Measurements from ENCODE around the gene YBX2.

YBX2 gene

DNA sequence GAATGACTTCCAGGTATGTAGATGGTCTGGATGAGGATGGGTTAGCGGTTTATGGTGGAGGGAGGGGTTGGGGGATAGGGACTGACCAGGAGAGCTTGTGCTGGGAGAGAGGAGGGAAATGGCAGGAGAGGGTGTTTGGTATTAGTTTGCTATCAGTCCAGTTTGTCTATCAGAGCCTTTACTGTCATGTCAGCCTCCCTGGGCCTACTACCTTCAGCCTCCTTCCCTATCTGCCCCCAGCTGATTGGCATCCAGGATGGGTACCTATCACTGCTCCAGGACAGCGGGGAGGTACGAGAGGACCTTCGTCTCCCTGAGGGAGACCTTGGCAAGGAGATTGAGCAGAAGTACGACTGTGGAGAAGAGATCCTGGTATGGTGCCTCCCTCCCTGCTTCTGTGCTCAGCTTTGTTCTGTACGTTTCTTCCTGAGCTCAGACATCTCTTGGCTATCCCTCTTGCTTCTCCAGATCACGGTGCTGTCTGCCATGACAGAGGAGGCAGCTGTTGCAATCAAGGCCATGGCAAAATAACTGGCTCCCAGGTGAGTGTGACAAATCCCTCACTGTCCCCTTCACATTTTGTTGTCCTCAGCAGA is 16.8 kb upstream of the YBX2 start:
- H3K9me3 ChIP-seq (ENCODE audit: control insufficient read depth, low read length): no peaks in the 10 kb centered on the region
- peak overlapping the region; percentile 98 for H3K9ac ChIP-seq (ENCODE audit: low read length)
- DNase-seq: no peak
- no peak overlapping the region for H2BK15ac ChIP-seq (ENCODE audit: low read depth, poor library complexity, severe bottlenecking)
- no peak overlapping the region for H3K23ac ChIP-seq (ENCODE audit: low read length in 2 of 2)
- no peak overlapping the region for H4K91ac ChIP-seq (ENCODE audit: low read length)
- H4K8ac ChIP-seq (ENCODE audit: low read length): no peak overlapping the region
- H2BK5ac ChIP-seq (ENCODE audit: low read depth, low read length, poor library complexity, severe bottlenecking): no peak overlapping the region
- no peak overlapping the region for H2BK120ac ChIP-seq (ENCODE audit: low read depth, low read length)
- H3K4me2 ChIP-seq (ENCODE audit: low read length, poor library complexity, severe bottlenecking): no peak overlapping the region
- H2BK12ac ChIP-seq (ENCODE audit: low read length in 2 of 2): no peak overlapping the region
- no peaks in the 10 kb centered on the region for H3K27me3 ChIP-seq (ENCODE audit: control insufficient read depth in 1 of 2, insufficient read depth in 1 of 2, low read length in 2 of 2)
- peaks cover 22% of the 10 kb centered on the region for H3K4me1 ChIP-seq (ENCODE audit: control insufficient read depth, insufficient read depth, low read depth, low read length)
- no peak overlapping the region for H3K4ac ChIP-seq (ENCODE audit: low read depth in 1 of 2, low read length in 2 of 2)
- peaks cover 46 to 53% of the 10 kb centered on the region in 2 experiments for H3K36me3 ChIP-seq (ENCODE audit: control insufficient read depth in 1 of 2, insufficient read depth in 2 of 2, low read depth in 1 of 2, low read length in 2 of 2)
- H3K79me1 ChIP-seq (replicated peaks; ENCODE audit: low read length, poor library complexity, severe bottlenecking): peaks cover 10% of the 10 kb centered on the region
- H3K18ac ChIP-seq (ENCODE audit: low read depth in 1 of 2, low read length in 2 of 2): no peak overlapping the region
- H2AK5ac ChIP-seq (ENCODE audit: low read length, severe bottlenecking): no peak overlapping the region
- no peak overlapping the region for H2AFZ ChIP-seq (ENCODE audit: low read depth, low read length)
- no peak overlapping the region for H3K4me3 ChIP-seq (ENCODE audit: insufficient read depth in 1 of 2, low read depth in 1 of 2, low read length in 2 of 2)
- 94% methylated on average over 7 of the region's 7 CpGs for WGBS
- no peak overlapping the region for H3K27ac ChIP-seq (ENCODE audit: low read length, poor library complexity, severe bottlenecking)
- no peak overlapping the region for H3K14ac ChIP-seq (ENCODE audit: low read length in 2 of 2)

DNA sequence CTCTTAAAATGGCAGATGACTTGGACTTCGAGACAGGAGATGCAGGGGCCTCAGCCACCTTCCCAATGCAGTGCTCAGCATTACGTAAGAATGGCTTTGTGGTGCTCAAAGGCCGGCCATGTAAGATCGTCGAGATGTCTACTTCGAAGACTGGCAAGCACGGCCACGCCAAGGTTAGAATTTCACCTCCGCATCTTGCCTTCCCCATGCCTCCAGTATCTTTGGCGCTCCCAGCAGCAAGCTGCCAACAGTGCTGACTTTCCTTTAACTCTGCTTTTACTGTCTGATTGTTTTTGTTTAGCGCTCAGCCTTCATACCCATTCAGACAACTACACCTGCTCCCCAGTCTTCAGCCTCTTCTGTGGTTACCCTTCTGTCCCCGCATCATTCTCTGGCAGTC is 15.2 kb upstream of the YBX2 start:
- Histone ChIP-seq H4K8ac (ENCODE audit: low read length) (no peak overlapping the region), H3K4me1 (ENCODE audit: control insufficient read depth, insufficient read depth, low read depth, low read length) (peaks cover 17% of the 10 kb centered on the region), H3K14ac (ENCODE audit: low read length in 2 of 2) (no peak overlapping the region), H3K27ac (ENCODE audit: low read length, poor library complexity, severe bottlenecking) (no peak overlapping the region), H3K4me2 (ENCODE audit: low read length, poor library complexity, severe bottlenecking) (peak overlapping the region; percentile 97), H4K91ac (ENCODE audit: low read length) (no peak overlapping the region), H3K9ac (ENCODE audit: low read length) (peak overlapping the region; percentile 98), H2AFZ (ENCODE audit: low read depth, low read length) (no peak overlapping the region), H3K79me1 (replicated peaks; ENCODE audit: low read length, poor library complexity, severe bottlenecking) (peaks cover 4% of the 10 kb centered on the region), H3K36me3 (ENCODE audit: control insufficient read depth in 1 of 2, insufficient read depth in 2 of 2, low read depth in 1 of 2, low read length in 2 of 2) (peaks cover 40 to 46% of the 10 kb centered on the region in 2 experiments), H2BK15ac (ENCODE audit: low read depth, poor library complexity, severe bottlenecking) (no peak overlapping the region), H2BK12ac (ENCODE audit: low read length in 2 of 2) (no peak overlapping the region), H3K4me3 (ENCODE audit: insufficient read depth in 1 of 2, low read depth in 1 of 2, low read length in 2 of 2) (peak overlapping the region in 1 of 2 experiments; percentile 86), H3K27me3 (ENCODE audit: control insufficient read depth in 1 of 2, insufficient read depth in 1 of 2, low read length in 2 of 2) (no peaks in the 10 kb centered on the region), H2BK120ac (ENCODE audit: low read depth, low read length) (no peak overlapping the region), H3K9me3 (ENCODE audit: control insufficient read depth, low read length) (no peaks in the 10 kb centered on the region), H3K23ac (ENCODE audit: low read length in 2 of 2) (peak overlapping the region in 1 of 2 experiments; percentile 28), H2AK5ac (ENCODE audit: low read length, severe bottlenecking) (no peak overlapping the region), H3K18ac (ENCODE audit: low read depth in 1 of 2, low read length in 2 of 2) (no peak overlapping the region), H2BK5ac (ENCODE audit: low read depth, low read length, poor library complexity, severe bottlenecking) (no peak overlapping the region), H3K4ac (ENCODE audit: low read depth in 1 of 2, low read length in 2 of 2) (no peak overlapping the region)
- 97% methylated on average over 12 of the region's 12 CpGs for WGBS
- no peak for DNase-seq

DNA sequence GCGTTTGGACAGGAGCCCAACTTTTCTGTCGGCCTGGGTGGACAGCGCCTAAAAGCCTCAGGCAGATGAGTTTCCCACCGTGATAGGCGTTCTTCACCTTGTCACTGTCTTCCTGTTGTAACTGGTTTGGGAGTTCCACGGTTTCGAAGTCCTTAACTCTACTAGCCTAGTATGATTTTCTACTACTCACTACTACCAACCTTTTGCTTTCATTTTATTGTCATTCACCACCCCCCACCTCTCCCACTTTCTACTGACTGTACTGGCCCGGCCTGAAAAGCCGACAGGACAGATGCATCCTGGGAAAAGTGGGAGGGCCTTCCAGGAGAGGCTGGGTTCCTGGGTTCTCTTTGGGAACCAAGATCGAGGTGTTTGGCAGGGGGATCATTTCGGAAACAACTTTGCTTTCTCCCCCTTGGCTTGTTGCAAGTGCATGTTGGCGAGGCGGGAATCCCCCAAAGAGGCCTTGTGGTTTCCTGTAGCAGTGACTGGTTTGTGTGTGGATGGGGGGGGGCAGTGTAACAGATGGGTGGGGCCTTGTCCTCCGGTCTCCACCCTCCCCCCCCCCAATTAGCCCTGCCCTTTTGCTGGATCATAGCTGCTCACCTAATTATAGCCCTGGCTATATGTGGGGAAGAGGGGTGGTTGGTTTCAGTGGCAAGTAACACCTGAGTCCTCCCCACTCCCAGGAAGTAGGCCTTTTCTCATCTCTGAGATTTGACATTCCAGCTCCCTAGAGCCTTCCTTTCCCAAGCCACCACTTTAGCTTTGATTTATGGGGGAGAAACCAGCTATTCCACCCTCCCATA is 14.4 kb upstream of the YBX2 start:
- DNase-seq: peak; percentile 94
- H3K18ac ChIP-seq (ENCODE audit: low read depth in 1 of 2, low read length in 2 of 2): peak overlapping the region; percentile 98 to 100
- peak overlapping the region; percentile 96 for H3K27ac ChIP-seq (ENCODE audit: low read length, poor library complexity, severe bottlenecking)
- peak overlapping the region; percentile 7 for H2AK5ac ChIP-seq (ENCODE audit: low read length, severe bottlenecking)
- H3K14ac ChIP-seq (ENCODE audit: low read length in 2 of 2): peak overlapping the region; percentile 36 to 63
- H3K9ac ChIP-seq (ENCODE audit: low read length): peak overlapping the region; percentile 98
- H3K4ac ChIP-seq (ENCODE audit: low read depth in 1 of 2, low read length in 2 of 2): peak overlapping the region; percentile 42 to 93
- peak overlapping the region; percentile 65 for H4K8ac ChIP-seq (ENCODE audit: low read length)
- peaks cover 38 to 43% of the 10 kb centered on the region in 2 experiments for H3K36me3 ChIP-seq (ENCODE audit: control insufficient read depth in 1 of 2, insufficient read depth in 2 of 2, low read depth in 1 of 2, low read length in 2 of 2)
- H2BK12ac ChIP-seq (ENCODE audit: low read length in 2 of 2): peak overlapping the region in 1 of 2 experiments; percentile 15
- peak overlapping the region; percentile 66 for H2BK120ac ChIP-seq (ENCODE audit: low read depth, low read length)
- peak overlapping the region; percentile 86 to 99 for H3K4me3 ChIP-seq (ENCODE audit: insufficient read depth in 1 of 2, low read depth in 1 of 2, low read length in 2 of 2)
- no peaks in the 10 kb centered on the region for H3K9me3 ChIP-seq (ENCODE audit: control insufficient read depth, low read length)
- H3K79me1 ChIP-seq (replicated peaks; ENCODE audit: low read length, poor library complexity, severe bottlenecking): peaks cover 4% of the 10 kb centered on the region
- H4K91ac ChIP-seq (ENCODE audit: low read length): peak overlapping the region; percentile 40
- H2BK5ac ChIP-seq (ENCODE audit: low read depth, low read length, poor library complexity, severe bottlenecking): no peak overlapping the region
- peak overlapping the region; percentile 97 for H3K4me2 ChIP-seq (ENCODE audit: low read length, poor library complexity, severe bottlenecking)
- H3K27me3 ChIP-seq (ENCODE audit: control insufficient read depth in 1 of 2, insufficient read depth in 1 of 2, low read length in 2 of 2): no peaks in the 10 kb centered on the region
- H3K23ac ChIP-seq (ENCODE audit: low read length in 2 of 2): no peak overlapping the region
- H2AFZ ChIP-seq (ENCODE audit: low read depth, low read length): no peak overlapping the region
- H3K4me1 ChIP-seq (ENCODE audit: control insufficient read depth, insufficient read depth, low read depth, low read length): peaks cover 15% of the 10 kb centered on the region
- 0% methylated on average over 11 of the region's 14 CpGs for WGBS
- no peak overlapping the region for H2BK15ac ChIP-seq (ENCODE audit: low read depth, poor library complexity, severe bottlenecking)

Measured in mesenchymal stem cell (in vitro differentiated cells and primary cell).